Stimulated activated CD4-positive, alpha-beta T cell treated with anti-CD3 and anti-CD28 coated beads, Interleukin-15, amount 100 ng/mL, for 24 hours (primary cell): Measurements from ENCODE around the gene PAX3.

ENCODE experiments used
- DNase-seq: peaks from one replicate; pipeline ENCODE4 v3.0.0-alpha.2; 2020

The PAX3 gene

DNA sequence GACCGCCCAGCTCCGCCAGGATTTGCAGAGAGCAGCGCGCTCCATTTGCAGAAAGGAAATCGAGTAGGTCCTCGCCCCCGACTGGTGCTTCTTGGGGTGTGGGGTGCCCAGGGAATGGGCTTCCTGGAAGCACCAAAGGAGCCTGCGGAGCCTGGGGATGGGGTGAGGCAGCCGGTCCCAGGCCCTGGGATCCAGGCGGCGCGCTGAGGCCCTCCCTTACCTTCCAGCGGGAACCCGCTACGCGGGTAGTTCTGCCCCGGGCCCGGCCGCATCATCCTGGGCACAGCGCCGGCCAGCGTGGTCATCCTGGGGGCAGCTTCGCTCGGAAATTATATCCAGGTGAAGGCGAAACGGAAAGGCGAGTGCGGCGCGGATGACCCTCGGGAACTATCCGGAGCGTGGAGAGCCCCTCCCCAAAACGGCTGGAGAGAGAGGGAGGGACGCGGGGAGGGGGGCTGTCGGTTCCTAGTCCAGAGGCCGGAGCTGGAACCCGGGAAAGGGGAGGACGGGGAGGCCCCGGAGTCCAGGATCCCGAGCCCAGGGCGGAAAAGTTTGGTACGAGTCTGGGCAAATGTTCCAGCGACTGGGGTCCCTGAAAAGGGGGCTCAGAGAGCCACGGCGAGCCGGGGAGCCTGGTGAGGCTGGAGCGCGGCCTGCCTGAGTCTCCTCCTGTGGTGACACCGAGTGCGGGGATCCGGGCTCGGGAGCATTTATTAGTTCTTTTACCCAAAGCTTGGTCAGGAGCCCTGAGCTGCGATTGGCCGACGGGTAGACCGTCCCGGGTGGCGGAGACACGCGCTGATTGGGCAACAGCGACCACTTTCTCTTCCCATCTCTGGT, at the start of gene PAX3:
Gene PAX3 (minus strand): TSS at position 688 of the 840 bp plus-strand sequence. CDS start 383 bp downstream, at position 305.
- DNase-seq: no peak

DNA sequence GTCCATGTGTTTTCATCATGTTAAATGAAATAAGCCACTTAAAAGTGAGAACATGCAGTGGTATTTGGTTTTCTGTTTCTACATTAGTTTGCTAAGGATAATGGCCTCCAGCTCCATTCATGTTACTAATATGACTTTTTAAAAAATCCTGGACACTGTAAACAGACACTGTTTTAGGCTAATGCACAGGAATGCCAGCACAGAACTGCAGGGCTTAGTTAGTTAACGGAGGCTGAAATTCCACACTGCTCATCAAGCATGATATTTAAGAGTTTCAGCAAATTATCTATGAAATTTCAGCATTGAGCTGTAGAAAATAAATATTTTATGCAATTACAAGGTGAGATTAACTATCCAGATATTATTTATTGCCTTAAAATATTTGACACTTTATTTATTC, 42.5 kb upstream of the PAX3 start:
- no peak for DNase-seq

DNA sequence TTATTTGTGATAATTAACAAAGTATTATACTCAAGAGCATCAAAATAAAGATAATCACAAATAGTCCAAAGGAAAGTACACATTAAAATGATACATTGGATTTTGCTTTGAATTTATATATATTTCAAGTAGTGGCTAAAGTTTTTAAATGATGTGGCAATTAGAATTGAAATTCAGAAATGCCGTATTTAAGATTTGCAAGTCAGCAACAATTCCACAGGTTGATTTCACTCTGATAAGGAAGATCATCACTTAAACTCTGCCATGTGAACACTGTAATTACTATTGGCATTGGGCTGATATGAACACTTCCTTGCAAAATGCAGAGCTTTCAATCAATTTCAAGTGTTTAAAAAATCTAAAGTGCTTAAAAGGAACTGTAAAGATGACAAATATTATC, 39.6 kb upstream of the PAX3 start:
- DNase-seq: no peak

DNA sequence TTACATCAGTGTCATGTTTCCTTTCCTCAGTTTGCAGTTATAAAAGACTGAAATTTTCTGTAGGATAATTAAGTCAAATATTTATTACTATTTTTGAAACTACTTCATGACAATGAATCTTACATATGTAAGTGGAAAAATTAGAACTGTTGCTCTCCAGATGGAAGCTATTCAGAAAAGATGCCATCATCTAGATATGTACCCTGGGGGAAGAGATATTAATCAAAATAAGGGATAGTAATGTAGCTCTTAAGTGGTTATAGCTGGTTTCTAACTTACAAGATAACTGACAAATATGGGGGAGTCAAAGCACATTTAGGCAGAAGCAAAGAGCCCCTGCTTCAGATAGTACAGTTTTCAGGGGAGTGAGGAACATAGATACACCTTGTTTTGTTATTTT, 38.1 kb upstream of the PAX3 start:
- no peak for DNase-seq

DNA sequence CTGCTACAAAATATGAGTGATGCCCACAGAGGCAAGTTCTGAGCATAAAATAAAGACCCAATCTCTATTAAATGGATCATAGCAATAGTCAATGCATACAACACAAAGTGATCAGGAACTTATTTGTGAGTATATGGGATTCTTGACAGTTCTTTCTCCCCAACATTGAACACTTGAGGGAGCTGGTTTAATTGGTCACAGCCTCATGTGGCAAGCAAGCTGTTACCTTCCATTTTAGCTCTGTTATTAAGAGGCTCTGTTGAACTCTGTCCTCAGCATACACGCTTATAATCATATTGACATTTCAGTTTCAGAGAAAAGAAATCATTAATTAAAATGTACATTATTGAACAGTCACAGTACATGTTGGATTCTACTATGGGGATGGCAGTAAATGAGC, 37.6 kb upstream of the PAX3 start:
- no peak for DNase-seq

DNA sequence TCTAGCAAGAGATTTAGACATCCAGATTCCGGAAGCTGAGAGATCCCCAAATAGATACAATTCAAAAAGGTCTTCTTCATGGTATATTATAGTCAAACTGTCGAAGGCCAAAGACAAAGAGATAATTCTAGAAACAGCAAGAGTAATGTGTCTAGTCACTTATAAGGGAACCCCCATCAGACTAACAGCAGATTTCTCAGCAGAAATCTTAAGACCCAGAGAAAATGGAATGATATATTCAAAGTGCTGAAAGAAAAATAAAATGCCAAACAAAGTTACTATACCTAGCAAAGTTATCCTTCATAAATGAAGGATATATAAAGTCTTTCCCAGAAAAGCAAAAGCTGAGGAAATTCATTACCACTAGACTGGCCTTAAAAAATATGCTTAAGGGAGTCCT, 36.1 kb upstream of the PAX3 start:
- DNase-seq: no peak

DNA sequence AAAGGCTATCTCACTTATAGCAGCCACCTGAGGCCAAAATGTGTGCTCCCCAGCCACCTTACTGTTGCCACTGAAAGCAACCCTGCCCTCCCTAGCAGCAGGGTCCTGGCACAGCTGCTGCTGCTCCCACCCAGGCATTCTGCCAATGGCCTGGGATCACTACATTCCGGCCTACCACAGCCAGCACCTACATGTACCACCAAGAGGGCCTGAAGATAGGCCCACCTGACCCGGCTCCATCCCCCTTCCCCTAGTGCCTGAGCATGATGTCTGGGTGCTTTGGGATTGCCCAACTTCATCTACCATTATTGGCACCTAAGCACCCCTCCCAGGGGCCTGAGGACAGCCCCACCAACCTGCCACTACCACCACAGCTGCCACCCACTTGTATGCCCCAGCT, 34.6 kb upstream of the PAX3 start:
- no peak for DNase-seq

- no peak for DNase-seq
These were observed 33.3 kb upstream of the PAX3 start for GRCh38 chr2:222332116-222332515.

DNA sequence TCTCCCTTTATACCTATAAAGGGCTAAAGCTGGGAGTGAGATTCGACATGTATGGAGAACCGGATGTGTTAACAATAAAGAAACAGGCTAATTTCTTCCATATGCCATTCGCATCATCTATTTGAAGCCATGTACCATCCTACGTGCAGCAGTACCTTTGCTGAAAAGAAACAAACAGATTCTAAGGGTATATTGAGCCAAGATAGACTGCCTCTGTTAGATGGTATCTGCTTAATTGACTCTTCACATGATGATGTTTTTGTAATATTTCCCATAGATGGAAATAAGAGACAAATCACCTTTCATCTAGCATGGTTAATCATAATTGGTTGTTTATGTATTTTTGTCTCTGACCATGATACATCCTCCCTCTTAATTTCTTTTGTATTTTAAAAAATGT, 32.1 kb upstream of the PAX3 start:
- no peak for DNase-seq

DNA sequence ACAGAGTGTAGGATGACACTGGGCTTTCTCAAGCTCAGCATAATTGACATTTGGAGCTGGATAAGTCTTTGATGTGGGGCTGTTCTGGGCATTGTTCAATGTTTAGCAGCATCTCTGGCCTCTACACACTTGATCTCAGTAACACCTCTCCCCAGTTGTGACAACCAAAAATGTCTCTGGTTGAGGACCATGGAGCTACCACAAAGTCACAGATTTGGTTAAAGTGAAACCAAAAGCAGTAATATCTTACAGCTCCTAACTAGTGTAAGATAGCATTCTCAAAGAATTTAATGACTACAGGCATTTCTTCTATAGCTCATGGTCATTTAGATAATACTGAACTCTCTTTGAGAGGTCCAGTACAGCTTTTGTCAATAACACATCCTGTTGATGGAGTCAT, 23.4 kb upstream of the PAX3 start:
- DNase-seq: no peak

DNA sequence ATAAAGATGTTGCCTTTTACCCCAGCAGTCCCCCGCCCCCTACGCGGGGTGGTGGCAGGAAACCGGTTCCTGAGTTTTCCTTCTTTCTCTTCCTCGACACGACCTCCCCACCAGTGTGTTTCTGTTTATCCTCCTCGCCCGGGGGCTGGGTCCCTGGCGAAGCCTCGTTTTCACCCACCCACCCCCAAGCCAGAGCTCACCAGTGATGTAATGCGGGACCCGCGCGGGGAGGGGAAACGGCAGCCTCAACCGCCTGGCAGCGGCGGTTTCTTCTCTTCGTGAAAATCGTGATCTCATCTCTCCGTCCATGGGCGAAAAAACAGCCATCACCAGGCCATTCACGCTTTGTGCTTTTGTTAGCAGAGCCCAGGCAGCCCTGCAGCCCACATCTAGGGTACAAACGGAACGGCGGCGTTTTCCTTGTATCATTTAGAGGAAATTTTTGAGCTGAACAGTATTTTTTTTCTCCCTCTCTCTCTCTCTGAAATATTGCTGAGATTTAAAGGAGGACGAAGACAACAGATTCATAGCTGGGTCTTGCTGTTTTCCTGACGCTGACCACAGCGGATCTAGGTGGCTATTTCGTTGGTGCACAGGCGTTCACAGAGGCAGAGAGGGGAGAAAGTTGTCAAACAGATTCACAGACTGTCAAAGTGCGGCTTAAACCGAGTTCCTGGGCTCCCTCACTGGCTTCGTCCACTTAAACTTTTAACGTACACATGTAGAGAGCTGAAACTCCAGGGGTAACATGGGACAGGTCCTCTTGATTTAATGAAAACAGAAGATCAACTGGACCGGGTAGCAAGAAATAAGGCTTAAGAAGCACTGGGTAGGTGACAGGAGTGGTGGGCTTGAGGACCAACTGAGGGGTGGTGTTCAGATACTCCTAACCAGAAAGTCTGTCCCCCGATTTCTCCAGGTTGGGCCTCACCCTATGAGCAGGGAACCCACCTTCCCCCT, 21.9 kb upstream of the PAX3 start:
- peak; percentile 12 for DNase-seq

DNA sequence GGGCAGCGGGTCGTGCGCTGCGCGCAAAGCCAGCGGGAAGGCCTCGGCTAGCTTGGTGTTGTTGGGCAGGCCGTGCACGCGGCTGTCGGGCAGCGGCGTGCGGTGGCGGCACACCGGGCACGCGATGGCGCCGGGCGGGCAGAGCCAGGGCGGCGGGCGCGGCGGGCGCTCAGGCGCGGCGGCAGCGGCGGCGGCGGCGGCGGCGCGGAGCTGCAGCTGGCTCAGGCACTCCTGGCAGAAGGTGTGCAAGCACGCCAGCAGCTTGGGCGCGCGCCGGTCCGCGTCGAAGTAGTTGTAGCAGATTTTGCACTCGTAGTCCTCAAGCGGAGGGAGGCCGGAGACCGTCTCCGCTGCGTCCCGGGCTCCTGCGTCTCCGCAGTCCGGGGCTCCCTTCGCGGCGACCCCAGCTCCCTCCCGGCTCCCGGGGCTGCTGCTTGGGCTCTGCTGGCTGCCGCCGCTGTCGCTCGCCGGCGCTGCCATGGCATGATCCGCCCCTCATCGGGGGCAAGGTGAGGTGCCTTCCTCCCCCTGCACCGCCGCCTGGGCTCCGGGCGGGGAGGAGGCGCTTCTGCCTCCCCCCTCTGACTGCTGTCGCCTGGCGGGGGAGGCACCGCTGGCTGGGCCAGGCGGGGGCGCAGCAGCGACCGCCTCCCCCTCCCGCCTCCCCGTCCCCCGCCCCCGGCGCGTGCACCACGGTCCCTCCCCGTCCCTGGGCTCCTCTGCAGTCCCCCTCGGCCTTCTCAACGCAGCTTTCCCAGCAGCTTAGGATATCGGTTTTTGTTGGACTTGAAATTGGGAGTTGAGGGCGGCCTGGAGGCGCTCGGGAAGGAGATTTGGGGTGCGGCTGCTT, 21.0 kb upstream of the PAX3 start:
- peak; percentile 48 for DNase-seq

GRCh38 chr2:222318712-222319585, 20.2 kb upstream of the PAX3 start:
- peak; percentile 58 for DNase-seq

GRCh38 chr2:222318026-222318711, 19.4 kb upstream of the PAX3 start:
- peak; percentile 65 for DNase-seq

GRCh38 chr2:222315443-222316121, 16.8 kb upstream of the PAX3 start:
- no peak for DNase-seq

- DNase-seq: no peak
These were observed 15.0 kb upstream of the PAX3 start for GRCh38 chr2:222313816-222314215.

DNA sequence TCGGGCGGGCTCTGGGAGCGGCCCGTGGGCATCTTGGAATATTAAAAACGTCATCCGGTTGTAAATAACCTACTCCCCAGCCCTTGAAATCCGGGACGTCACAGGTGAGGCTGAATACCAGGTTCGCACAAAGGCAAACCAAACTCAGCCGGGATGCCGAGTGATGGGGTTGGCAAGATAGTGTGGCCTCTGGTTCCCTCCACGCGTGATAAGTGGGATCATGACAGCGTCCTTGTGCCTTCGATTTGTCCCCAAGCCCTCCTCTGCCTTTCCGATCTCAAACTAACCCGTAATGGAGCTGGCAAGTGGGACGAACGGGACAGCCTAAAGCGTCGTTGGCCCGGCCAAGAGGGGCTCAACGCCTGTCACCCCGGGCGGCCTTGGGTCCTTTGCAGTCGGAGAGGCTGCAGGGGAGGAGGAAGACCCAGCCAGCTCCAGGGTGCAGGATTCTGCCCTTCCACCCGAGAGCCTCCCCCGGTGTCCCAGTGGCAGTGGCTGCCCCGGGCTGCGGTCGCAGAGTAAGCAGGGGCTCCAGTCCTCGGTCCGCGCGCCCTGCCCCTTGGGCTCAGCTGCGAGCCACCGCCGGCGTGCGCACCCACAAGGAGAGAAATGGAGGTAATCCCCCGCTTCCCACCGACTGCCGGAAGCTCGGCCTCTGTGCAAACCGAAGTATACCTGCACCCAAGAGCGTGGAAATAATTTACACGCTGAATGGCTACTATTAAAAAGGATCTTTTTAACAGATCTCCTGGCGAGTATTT, 13.4 kb upstream of the PAX3 start:
- no peak for DNase-seq

DNA sequence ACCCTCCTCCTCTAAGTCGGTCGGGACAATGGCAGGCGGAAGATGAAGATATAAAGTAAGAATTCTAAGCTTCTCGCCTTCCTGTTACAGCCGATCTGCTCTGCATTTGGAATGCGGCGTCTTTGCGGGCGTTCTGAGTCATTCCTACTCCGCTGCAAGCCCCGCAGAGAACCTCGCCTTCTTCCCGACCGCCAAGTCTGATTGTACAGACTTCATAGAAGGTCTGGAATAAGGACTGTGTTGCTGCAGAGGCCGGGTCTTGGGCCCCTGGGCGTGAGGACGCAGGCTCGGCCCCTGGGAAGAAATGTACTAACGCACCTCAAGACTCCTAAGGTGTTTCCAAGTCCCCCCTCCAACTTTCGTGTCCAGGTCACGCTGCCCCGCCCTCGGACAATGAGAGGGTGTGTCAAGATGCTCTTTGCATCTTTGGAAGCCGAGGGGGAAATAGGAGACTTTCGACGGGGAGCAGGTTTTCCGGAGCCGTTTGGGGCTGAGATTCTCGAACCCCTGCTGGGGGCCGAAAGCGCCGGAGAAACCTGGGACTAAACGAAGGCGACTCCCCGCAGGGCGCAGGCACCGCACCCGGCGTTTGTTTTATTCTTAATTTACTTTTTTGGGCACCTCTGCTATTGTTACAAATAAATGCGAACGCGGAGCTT, 12.7 kb upstream of the PAX3 start:
- no peak for DNase-seq

GRCh38 chr2:222310747-222311318, 12.0 kb upstream of the PAX3 start:
- no peak for DNase-seq
